ENCODE results near the gene DPP7. TPM values are rescaled to one million over a fixed set of nuclear protein-coding genes. Genes with fewer than 3 reads are reported as not detected.

Gene DPP7
- total and polyA plus RNA-seq, 2 of the 8 experiments (the other 6 are each of a cell fraction or from before 2014, with no cell fraction given), result 21.2 to 26.8 TPM

- H2BK5ac ChIP-seq (ENCODE audit: low read depth, low read length), result peak overlapping the region; percentile 28
- no peak overlapping the region for H3K14ac ChIP-seq (ENCODE audit: insufficient read length)
- WGBS, 2 experiments (ENCODE audit: extremely low coverage in 1 of 2, insufficient coverage in 1 of 2, insufficient read length in 1 of 2, insufficient replicate concordance in 2 of 2, low coverage in 1 of 2, low lambda C conversion rate in 2 of 2, missing lambda C conversion rate in 1 of 2), result 89% methylated on average over 24 of the region's 26 CpGs; no CpG with 5 or more reads in 1 of the 2 experiments
- no peak overlapping the region for H2BK120ac ChIP-seq (replicated peaks; ENCODE audit: low read depth, low read length)
- no peaks in the 10 kb centered on the region for H3K36me3 ChIP-seq (ENCODE audit: control insufficient read depth in 2 of 4, insufficient read depth in 4 of 4, low read length in 3 of 4)
- no peaks in the 10 kb centered on the region for H3K79me1 ChIP-seq (ENCODE audit: low read depth, low read length)
- no peak overlapping the region for H2BK20ac ChIP-seq (ENCODE audit: low read length)
- no peak overlapping the region for H3K27ac ChIP-seq (ENCODE audit: low read depth, low read length)
- peaks cover 2 to 9% of the 10 kb centered on the region in 2 experiments for H4K20me1 ChIP-seq (replicated peaks in 1 of 2; ENCODE audit: control insufficient read depth in 1 of 2, insufficient read depth in 2 of 2, low read length in 2 of 2)
- no peak for TF ChIP-seq EP300 (IDR thresholded peaks at IDR 0.05; ENCODE audit: borderline replicate concordance in 1 of 2, low read depth in 2 of 2, low read length in 2 of 2)
- H3K9ac ChIP-seq (replicated peaks in 1 of 4; ENCODE audit: extremely low read depth in 1 of 4, low read depth in 3 of 4, low read length in 3 of 4), result no peak overlapping the region
- H4K5ac ChIP-seq (ENCODE audit: insufficient read length, low read depth, low read length), result no peak overlapping the region
- no peak overlapping the region; the same call in 1 of the 2 replicates for H3K18ac ChIP-seq (ENCODE audit: extremely low read depth, low read length)
- H3K23me2 ChIP-seq (ENCODE audit: low read depth, low read length), result no peaks in the 10 kb centered on the region
- H4K91ac ChIP-seq (replicated peaks; ENCODE audit: insufficient read length, low read length), result no peak overlapping the region
- H3K4me3 ChIP-seq (ENCODE audit: extremely low read depth in 1 of 4, insufficient read depth in 2 of 4, low read depth in 3 of 4, low read length in 4 of 4), result no peak overlapping the region
- ChIA-PET POLR2A (ENCODE audit: partially characterized antibody) (interaction anchor here (0.9 to 1.3 kb wide), 2 partner anchors 9 to 76 kb away, joined by 3 to 7 read pairs; partner anchors contain the start of gene GRIN1), CTCF (ENCODE audit: partially characterized antibody) (interaction anchor here (0.9 to 1.4 kb wide), 6 partner anchors 16 to 118 kb away, joined by 3 read pairs; no protein-coding TSS in a partner anchor)
- H4K8ac ChIP-seq (ENCODE audit: extremely low read depth, insufficient read depth, low read length), result no peak overlapping the region
- H2AFZ ChIP-seq (ENCODE audit: low read length), result no peak overlapping the region
- peaks cover 0 to 9% (median 0%) of the 10 kb centered on the region in 4 experiments; a peak in 1 of 7 replicates for H3K4me1 ChIP-seq (replicated peaks in 1 of 4; ENCODE audit: control insufficient read depth in 3 of 4, insufficient read depth in 4 of 4, low read length in 3 of 4)
- H2BK15ac ChIP-seq (ENCODE audit: low read length), result peak overlapping the region; percentile 21; the same call in 1 of the 2 replicates
- H3K56ac ChIP-seq (replicated peaks; ENCODE audit: insufficient read length, low read depth, low read length), result no peak overlapping the region
- no peak overlapping the region for H3K23ac ChIP-seq (ENCODE audit: insufficient read length)
- FAIRE-seq, result no peak
- no peak overlapping the region for H3K4me2 ChIP-seq (ENCODE audit: insufficient read depth in 1 of 2, low read depth in 2 of 2, low read length in 2 of 2)
- no peak for DNase-seq (ENCODE audit: low read depth in 1 of 2, low spot score in 2 of 2)
- H2AK5ac ChIP-seq (ENCODE audit: low read depth, low read length), result no peak overlapping the region; the same call in 1 of the 2 replicates
- H2BK12ac ChIP-seq (ENCODE audit: low read depth, low read length), result peak overlapping the region; percentile 94; the same call in 1 of the 2 replicates
- H3K79me2 ChIP-seq (ENCODE audit: control insufficient read depth in 1 of 2, insufficient read depth in 2 of 2, low read length in 2 of 2), result no peaks in the 10 kb centered on the region
- peak overlapping the region; percentile 53 for H3K4ac ChIP-seq (replicated peaks; ENCODE audit: insufficient read length, low read depth, low read length)
- H3K27me3 ChIP-seq (replicated peaks in 1 of 4; ENCODE audit: control insufficient read depth in 3 of 4, extremely low read depth in 1 of 4, insufficient read depth in 3 of 4, low read length in 3 of 4), result peaks cover 0 to 17% (median 14%) of the 10 kb centered on the region in 4 experiments; a peak in 5 of 7 replicates
- no peaks in the 10 kb centered on the region for H3K9me3 ChIP-seq (ENCODE audit: insufficient read depth in 2 of 2, low read depth in 1 of 2, low read length in 1 of 2)
These were observed 32.7 kb upstream of the DPP7 start for GRCh38 chr9:137147091-137147792.
